ENCODE results near the gene GAGE12D. TPM values are rescaled to one million over a fixed set of nuclear protein-coding genes. Genes with fewer than 3 reads are reported as not detected.
"Not testable (repeated sequence)": the region's sequence is repeated elsewhere in the genome, so short reads cannot be mapped to it uniquely, and the experiment has no call there.

Gene GAGE12D
- not detected for total RNA-seq

GRCh38 chrX:49541433-49541832, at the start of gene GAGE12D:
GAGE12D (plus strand) TSS chrX:49541733; CDS start chrX:49542888, 1,155 bp downstream.
- not testable (repeated sequence) for H3K4me1 Mint-ChIP-seq; H3K9me3 Mint-ChIP-seq; H3K27ac Mint-ChIP-seq; H3K36me3 Mint-ChIP-seq (ENCODE audit: low read depth); H3K27me3 Mint-ChIP-seq; ATAC-seq (replicated peaks); H3K4me3 Mint-ChIP-seq

DNA sequence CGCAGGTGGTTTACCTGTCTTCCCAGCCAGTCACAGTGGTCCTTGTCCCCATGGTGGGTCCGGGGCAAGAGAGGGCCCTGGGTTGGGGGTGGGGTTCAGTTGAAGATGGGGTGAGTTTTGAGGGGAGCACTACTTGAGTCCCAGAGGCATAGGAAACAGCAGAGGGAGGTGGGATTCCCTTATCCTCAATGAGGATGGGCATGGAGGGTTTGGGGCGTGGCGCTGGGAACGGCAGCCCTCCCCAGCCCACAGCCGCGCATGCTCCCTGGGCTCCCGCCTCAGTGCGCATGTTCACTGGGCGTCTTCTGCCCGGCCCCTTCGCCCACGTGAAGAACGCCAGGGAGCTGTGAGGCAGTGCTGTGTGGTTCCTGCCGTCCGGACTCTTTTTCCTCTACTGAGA, 9.7 kb upstream of the GAGE12D start, which contains the start of gene GAGE12C:
Gene GAGE12C (plus strand): TSS at position 301 of the 400 bp plus-strand sequence. CDS start 1,155 bp downstream, outside the sequence.
- not testable (repeated sequence) for H3K27me3 Mint-ChIP-seq; H3K27ac Mint-ChIP-seq; H3K9me3 Mint-ChIP-seq; ATAC-seq (replicated peaks); H3K4me1 Mint-ChIP-seq; H3K36me3 Mint-ChIP-seq (ENCODE audit: low read depth); H3K4me3 Mint-ChIP-seq

DNA sequence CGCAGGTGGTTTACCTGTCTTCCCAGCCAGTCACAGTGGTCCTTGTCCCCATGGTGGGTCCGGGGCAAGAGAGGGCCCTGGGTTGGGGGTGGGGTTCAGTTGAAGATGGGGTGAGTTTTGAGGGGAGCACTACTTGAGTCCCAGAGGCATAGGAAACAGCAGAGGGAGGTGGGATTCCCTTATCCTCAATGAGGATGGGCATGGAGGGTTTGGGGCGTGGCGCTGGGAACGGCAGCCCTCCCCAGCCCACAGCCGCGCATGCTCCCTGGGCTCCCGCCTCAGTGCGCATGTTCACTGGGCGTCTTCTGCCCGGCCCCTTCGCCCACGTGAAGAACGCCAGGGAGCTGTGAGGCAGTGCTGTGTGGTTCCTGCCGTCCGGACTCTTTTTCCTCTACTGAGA, 9.5 kb downstream of the GAGE12D start, which contains the start of gene GAGE12E:
Gene GAGE12E (plus strand): TSS at position 301 of the 400 bp plus-strand sequence. CDS start 1,155 bp downstream, outside the sequence.
- H3K27me3 Mint-ChIP-seq; H3K4me1 Mint-ChIP-seq; H3K9me3 Mint-ChIP-seq; H3K27ac Mint-ChIP-seq; ATAC-seq (replicated peaks); H3K4me3 Mint-ChIP-seq; H3K36me3 Mint-ChIP-seq (ENCODE audit: low read depth): not testable (repeated sequence)

- ATAC-seq (replicated peaks); H3K4me3 Mint-ChIP-seq; H3K27ac Mint-ChIP-seq; H3K36me3 Mint-ChIP-seq (ENCODE audit: low read depth); H3K9me3 Mint-ChIP-seq; H3K27me3 Mint-ChIP-seq; H3K4me1 Mint-ChIP-seq: not testable (repeated sequence)
Observed at GRCh38 chrX:49560542-49560941, 19.0 kb downstream of the GAGE12D start, which contains the start of gene GAGE12F. GAGE12F (plus strand) TSS chrX:49560842; CDS start chrX:49561997, 1,155 bp downstream.

DNA sequence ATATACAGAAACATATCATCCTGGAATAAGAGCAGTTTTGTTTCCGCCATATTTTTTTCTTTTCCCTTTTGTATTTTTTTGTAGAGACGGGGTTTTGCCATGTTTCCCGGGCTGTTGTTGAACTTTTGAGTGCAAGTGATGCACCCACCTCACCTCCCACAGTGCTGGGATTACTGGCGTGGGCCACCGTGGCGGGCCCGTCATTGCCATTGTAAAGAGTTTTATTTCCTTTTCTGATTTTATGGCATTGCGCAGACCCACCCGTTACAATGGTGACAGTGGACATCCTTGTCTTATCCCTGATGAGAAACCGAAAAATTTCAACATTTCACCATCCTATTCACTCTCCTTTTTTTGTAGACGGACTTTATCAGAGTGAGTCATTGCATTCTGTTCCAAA, 27.2 kb downstream of the GAGE12D start:
- H3K4me3 Mint-ChIP-seq; H3K27me3 Mint-ChIP-seq; H3K4me1 Mint-ChIP-seq; H3K9me3 Mint-ChIP-seq; H3K36me3 Mint-ChIP-seq (ENCODE audit: low read depth); ATAC-seq (replicated peaks); H3K27ac Mint-ChIP-seq: not testable (repeated sequence)

- not testable (repeated sequence) for H3K9me3 Mint-ChIP-seq; H3K36me3 Mint-ChIP-seq (ENCODE audit: low read depth); ATAC-seq (replicated peaks)
Observed at GRCh38 chrX:49569152-49569551, 27.6 kb downstream of the GAGE12D start.

DNA sequence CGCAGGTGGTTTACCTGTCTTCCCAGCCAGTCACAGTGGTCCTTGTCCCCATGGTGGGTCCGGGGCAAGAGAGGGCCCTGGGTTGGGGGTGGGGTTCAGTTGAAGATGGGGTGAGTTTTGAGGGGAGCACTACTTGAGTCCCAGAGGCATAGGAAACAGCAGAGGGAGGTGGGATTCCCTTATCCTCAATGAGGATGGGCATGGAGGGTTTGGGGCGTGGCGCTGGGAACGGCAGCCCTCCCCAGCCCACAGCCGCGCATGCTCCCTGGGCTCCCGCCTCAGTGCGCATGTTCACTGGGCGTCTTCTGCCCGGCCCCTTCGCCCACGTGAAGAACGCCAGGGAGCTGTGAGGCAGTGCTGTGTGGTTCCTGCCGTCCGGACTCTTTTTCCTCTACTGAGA, 28.6 kb downstream of the GAGE12D start, which contains the start of gene GAGE12G:
Gene GAGE12G (plus strand): TSS at position 301 of the 400 bp plus-strand sequence. CDS start 1,155 bp downstream, outside the sequence.
- not testable (repeated sequence) for H3K4me1 Mint-ChIP-seq; H3K36me3 Mint-ChIP-seq (ENCODE audit: low read depth); H3K4me3 Mint-ChIP-seq; H3K27ac Mint-ChIP-seq; ATAC-seq (replicated peaks); H3K9me3 Mint-ChIP-seq; H3K27me3 Mint-ChIP-seq

More at GRCh38 chrX:49569152-49569551, 27.6 kb downstream of the GAGE12D start:
- H3K27ac Mint-ChIP-seq, H3K27me3 Mint-ChIP-seq, H3K4me1 Mint-ChIP-seq, H3K4me3 Mint-ChIP-seq: not testable (repeated sequence)

- not testable (repeated sequence) for H3K4me1 Mint-ChIP-seq; ATAC-seq (replicated peaks); H3K27ac Mint-ChIP-seq; H3K9me3 Mint-ChIP-seq; H3K27me3 Mint-ChIP-seq; H3K36me3 Mint-ChIP-seq (ENCODE audit: low read depth); H3K4me3 Mint-ChIP-seq
Observed at GRCh38 chrX:49579649-49580048, 38.1 kb downstream of the GAGE12D start, which contains the start of gene GAGE12H. GAGE12H (plus strand) TSS chrX:49579949; CDS start chrX:49581104, 1,155 bp downstream.

- not testable (repeated sequence) for H3K36me3 Mint-ChIP-seq (ENCODE audit: low read depth)
Observed at GRCh38 chrX:49589196-49589595, 47.7 kb downstream of the GAGE12D start, which contains the start of gene GAGE2A. GAGE2A (plus strand) TSS chrX:49589496; CDS start chrX:49590651, 1,155 bp downstream.

DNA sequence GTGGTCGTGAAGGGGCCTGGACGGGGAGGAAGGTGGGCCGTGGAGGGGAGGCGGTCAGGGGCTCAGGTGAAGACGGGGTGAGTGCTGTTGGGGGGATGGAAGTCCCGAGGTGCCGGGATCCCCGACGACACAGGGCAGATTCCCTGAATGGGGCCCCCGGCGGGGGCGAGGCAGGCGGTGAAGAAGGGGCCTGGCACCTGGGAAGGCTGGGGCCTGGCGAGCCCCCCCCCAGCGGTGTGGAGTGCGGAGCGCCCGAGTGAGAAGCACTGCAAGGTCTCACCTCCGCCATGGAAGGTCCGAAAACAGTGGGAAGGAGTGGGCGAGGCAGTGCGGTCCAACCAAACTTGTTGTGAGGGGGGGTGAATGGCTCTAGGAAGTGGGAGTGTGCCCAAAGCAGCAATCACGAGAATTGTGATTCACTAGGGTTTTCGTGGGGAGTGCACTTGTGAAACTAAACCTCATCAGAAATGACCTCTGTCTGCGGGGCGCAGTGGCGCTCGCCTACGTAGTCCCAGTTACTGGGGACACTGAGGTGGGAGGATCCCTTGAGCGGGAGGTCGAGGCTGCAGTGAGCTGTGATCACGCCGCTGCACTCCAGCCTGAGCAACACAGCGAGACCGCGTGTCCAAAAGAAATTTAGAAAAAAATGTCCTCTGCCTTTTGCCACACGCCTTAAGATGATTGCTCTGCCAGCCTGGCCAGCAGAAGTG, 48.4 kb downstream of the GAGE12D start:
- not testable (repeated sequence) for ATAC-seq (replicated peaks); H3K4me3 Mint-ChIP-seq; H3K27ac Mint-ChIP-seq; H3K27me3 Mint-ChIP-seq; H3K4me1 Mint-ChIP-seq; H3K36me3 Mint-ChIP-seq (ENCODE audit: low read depth); H3K9me3 Mint-ChIP-seq

More at GRCh38 chrX:49589196-49589595, 47.7 kb downstream of the GAGE12D start, which contains the start of gene GAGE2A:
- ATAC-seq (replicated peaks); H3K27ac Mint-ChIP-seq; H3K4me3 Mint-ChIP-seq; H3K4me1 Mint-ChIP-seq; H3K27me3 Mint-ChIP-seq; H3K9me3 Mint-ChIP-seq: not testable (repeated sequence)

- H3K27me3 Mint-ChIP-seq, result not testable (repeated sequence)
Observed at GRCh38 chrX:49590488-49590887, 49.0 kb downstream of the GAGE12D start.

More at GRCh38 chrX:49590488-49590887, 49.0 kb downstream of the GAGE12D start:
- not testable (repeated sequence) for H3K36me3 Mint-ChIP-seq (ENCODE audit: low read depth); H3K27ac Mint-ChIP-seq; ATAC-seq (replicated peaks); H3K4me3 Mint-ChIP-seq; H3K9me3 Mint-ChIP-seq; H3K4me1 Mint-ChIP-seq

Other genes with a start within 250 kb of the GAGE12D start
- gene GAGE10, start 238.1 kb upstream of the GAGE12D start, total RNA-seq, result not detected
- not detected for gene GAGE12J, start 219.7 kb upstream of the GAGE12D start, total RNA-seq
- not detected for gene GAGE13, start 210.2 kb upstream of the GAGE12D start, total RNA-seq
- gene GAGE12C, start 9.6 kb upstream of the GAGE12D start, total RNA-seq, result not detected
- not detected for gene GAGE12E, start 9.6 kb downstream of the GAGE12D start, total RNA-seq
- not detected for gene GAGE12F, start 19.1 kb downstream of the GAGE12D start, total RNA-seq
- not detected for gene GAGE12G, start 28.7 kb downstream of the GAGE12D start, total RNA-seq
- not detected for gene GAGE12H, start 38.2 kb downstream of the GAGE12D start, total RNA-seq
- gene GAGE2A, start 47.8 kb downstream of the GAGE12D start, total RNA-seq, result not detected
- not detected for gene GAGE1, start 57.3 kb downstream of the GAGE12D start, total RNA-seq
- not detected for gene PAGE1, start 154.3 kb downstream of the GAGE12D start, total RNA-seq

Data from activated T-helper 17 cell treated with anti-CD3 and anti-CD28 coated beads, Interleukin-2, amount 50 U/mL, for 72 hours (primary cell).